ENCODE data around the gene ARMC2.

GRCh38 chr6:109006818-109007217, 158.6 kb downstream of the ARMC2 start:
- TF ChIP-seq EZH2 (IDR thresholded peaks at IDR 0.05; ENCODE audit: borderline replicate concordance, insufficient read depth, low read depth, low read length, poor library complexity, severe bottlenecking) (no peak), CTCF (IDR thresholded peaks at IDR 0.05) (no peak)

Data from B cell (primary cell).